Upper lobe of left lung (tissue), 6 donors: ENCODE data around the gene MAP2K5. TPM values are rescaled to one million over a fixed set of nuclear protein-coding genes. Genes with fewer than 3 reads are reported as not detected.

Experiments
- ATAC-seq, 2 donors: fragments of 200-7000 bp; cut with Tn5 transposase; one replicate each; pipeline ENCODE4 v1.9.1; 2022; ENCODE audit warnings: mild to moderate bottlenecking in 2 of 2, moderate library complexity in 2 of 2; ENCODE audit not compliant: low FRiP score in 2 of 2
- DNase-seq, 2 donors: peaks; one replicate each; pipeline ENCODE4 v3.0.0-alpha.2; 2019 to 2020
- H3K27ac ChIP-seq, 4 donors: fragments of 200-600 bp; sonication (generic); one replicate each; pipeline ENCODE4 v1.5.1; 2016 to 2019
- H3K27me3 ChIP-seq, 4 donors: fragments of 200-600 bp; sonication (generic); one replicate each; pipeline ENCODE4 v1.5.1; 2017 to 2019
- H3K36me3 ChIP-seq, 4 donors: fragments of 200-600 bp; sonication (generic); one replicate each; pipeline ENCODE4 v1.5.1; 2016 to 2019
- H3K4me1 ChIP-seq, 4 donors: fragments of 200-600 bp; sonication (generic); one replicate each; pipeline ENCODE4 v1.5.1; 2018 to 2019
- H3K4me3 ChIP-seq, 4 donors: fragments of 200-600 bp; sonication (generic); one replicate each; pipeline ENCODE4 v1.5.1; 2017 to 2019; ENCODE audit warnings: mild to moderate bottlenecking in 2 of 4, moderate library complexity in 1 of 4
- H3K9me3 ChIP-seq, 4 donors: fragments of 200-600 bp; sonication (generic); one replicate each; pipeline ENCODE4 v1.5.1; 2018 to 2019
- CTCF ChIP-seq, 6 experiments: fragments of 450-650 bp in 4 of 6; fragments of 200-600 bp in 2 of 6; sonication (generic) in 2 of 6; IDR thresholded peaks; one replicate each; pipeline ENCODE4 v1.5.1; 2016 to 2019; ENCODE audit warnings: antibody characterized with exemption in 6 of 6
- EP300 ChIP-seq, 4 donors: sonication (generic); formaldehyde crosslinking; IDR thresholded peaks; one replicate each; pipeline ENCODE4 v1.5.1; 2017; ENCODE audit warnings: antibody characterized with exemption in 4 of 4, control low read depth in 2 of 4
- POLR2A ChIP-seq, 4 donors: fragments of 450-650 bp; IDR thresholded peaks; one replicate each; pipeline ENCODE4 v1.5.1; 2016 to 2017; ENCODE audit warnings: antibody characterized with exemption in 4 of 4, mild to moderate bottlenecking in 2 of 4
- POLR2AphosphoS5 ChIP-seq, 2 donors: sonication (generic); formaldehyde crosslinking; IDR thresholded peaks; one replicate each; pipeline ENCODE4 v1.5.1; 2017; ENCODE audit warnings: antibody characterized with exemption in 2 of 2
- WGBS, 2 donors: methylation state at CpG; one replicate each; pipeline ENCODE4 v1.1.5; 2017 to 2018; 5-methylcytosine and 5-hydroxymethylcytosine counted together
- total RNA-seq, 6 donors: library from RNA; depleted of rRNA in 4 of 6; stranded (reverse); fragments of >200 nt in 4 of 6; gene quantifications; one replicate each; pipeline versions ENCODE4 v1.1.0 to v1.2.1, GENCODE V29; 2016 to 2021
- donor health status: DM: no; HTN: no; CAD: no; lungs with moderate emphysema.
- donor health status: DM: no; HTN: yes; CAD: no; lungs with severe emphysema.

MAP2K5 gene
- total RNA-seq, 6 donors from 2014 or later: 7.8 to 25.6 (median 16.0) TPM

- DNase-seq (no peak), ATAC-seq (no peak)
- Histone ChIP-seq H3K4me3 (no peak overlapping the region), H3K36me3 (peaks cover 0 to 12% (median 3%) of the 10 kb centered on the region in 4 donors), H3K27ac (no peak overlapping the region), H3K27me3 (no peaks in the 10 kb centered on the region), H3K9me3 (no peaks in the 10 kb centered on the region), H3K4me1 (no peaks in the 10 kb centered on the region)
- 94 to 100% methylated on average over 1 of the region's 1 CpG for WGBS, 2 donors
- TF ChIP-seq POLR2AphosphoS5 (IDR thresholded peaks at IDR 0.05): no peak
Observed at GRCh38 chr15:67559158-67559557, 16.7 kb downstream of the MAP2K5 start.

GRCh38 chr15:67559576-67559975 lies 17.1 kb downstream of the MAP2K5 start:
- no peak overlapping the region for H3K27ac ChIP-seq
- no peak for DNase-seq
- 95 to 96% methylated on average over 2 of the region's 2 CpGs for WGBS, 2 donors
- H3K4me3 ChIP-seq: no peak overlapping the region
- peaks cover 0 to 12% (median 3%) of the 10 kb centered on the region in 4 donors for H3K36me3 ChIP-seq
- no peaks in the 10 kb centered on the region for H3K9me3 ChIP-seq
- TF ChIP-seq EP300 (IDR thresholded peaks at IDR 0.05) (no peak), CTCF (IDR thresholded peaks at IDR 0.05) (no peak), POLR2A (IDR thresholded peaks at IDR 0.05) (no peak), POLR2AphosphoS5 (IDR thresholded peaks at IDR 0.05) (no peak)
- H3K4me1 ChIP-seq: peaks cover 0 to 2% (median 0%) of the 10 kb centered on the region in 4 donors
- no peak for ATAC-seq
- H3K27me3 ChIP-seq: no peaks in the 10 kb centered on the region

GRCh38 chr15:67560320-67560719 lies 17.8 kb downstream of the MAP2K5 start:
- Histone ChIP-seq H3K27ac (no peak overlapping the region), H3K9me3 (no peaks in the 10 kb centered on the region), H3K4me1 (peaks cover 0 to 3% (median 0%) of the 10 kb centered on the region in 4 donors), H3K4me3 (no peak overlapping the region), H3K27me3 (no peaks in the 10 kb centered on the region), H3K36me3 (peaks cover 0 to 12% (median 3%) of the 10 kb centered on the region in 4 donors)
- TF ChIP-seq POLR2AphosphoS5 (IDR thresholded peaks at IDR 0.05) (no peak), EP300 (IDR thresholded peaks at IDR 0.05) (no peak), CTCF (IDR thresholded peaks at IDR 0.05) (no peak), POLR2A (IDR thresholded peaks at IDR 0.05) (no peak)
- ATAC-seq: no peak
- no peak for DNase-seq
- 84 to 100% methylated on average over 1 of the region's 1 CpG for WGBS, 2 donors

GRCh38 chr15:67563092-67563491 lies 20.6 kb downstream of the MAP2K5 start:
- ATAC-seq: no peak
- H3K4me1 ChIP-seq: peaks cover 0 to 3% (median 0%) of the 10 kb centered on the region in 4 donors
- H3K27ac ChIP-seq: no peak overlapping the region
- DNase-seq: no peak
- no peak for TF ChIP-seq POLR2AphosphoS5 (IDR thresholded peaks at IDR 0.05)
- no peak for TF ChIP-seq CTCF (IDR thresholded peaks at IDR 0.05)
- no peak for TF ChIP-seq POLR2A (IDR thresholded peaks at IDR 0.05)
- TF ChIP-seq EP300 (IDR thresholded peaks at IDR 0.05): no peak
- H3K9me3 ChIP-seq: no peaks in the 10 kb centered on the region
- no peak overlapping the region for H3K4me3 ChIP-seq
- no peaks in the 10 kb centered on the region for H3K27me3 ChIP-seq
- WGBS, 2 donors: 88 to 89% methylated on average over 5 of the region's 5 CpGs
- peaks cover 0 to 6% (median 0%) of the 10 kb centered on the region in 4 donors for H3K36me3 ChIP-seq

GRCh38 chr15:67564021-67564967 lies 21.8 kb downstream of the MAP2K5 start:
- Histone ChIP-seq H3K36me3 (no peaks in the 10 kb centered on the region), H3K27me3 (no peaks in the 10 kb centered on the region), H3K27ac (no peak overlapping the region), H3K9me3 (no peaks in the 10 kb centered on the region), H3K4me3 (no peak overlapping the region), H3K4me1 (peaks cover 0 to 3% (median 0%) of the 10 kb centered on the region in 4 donors)
- DNase-seq (no peak), ATAC-seq (no peak)
- 67 to 75% methylated on average over 2 of the region's 2 CpGs for WGBS, 2 donors
- no peak for TF ChIP-seq POLR2AphosphoS5 (IDR thresholded peaks at IDR 0.05)
- TF ChIP-seq POLR2A (IDR thresholded peaks at IDR 0.05): no peak
- TF ChIP-seq EP300 (IDR thresholded peaks at IDR 0.05): no peak
- no peak for TF ChIP-seq CTCF (IDR thresholded peaks at IDR 0.05)
